Measurements from ENCODE around the gene UMAD1. TPM values are rescaled to one million over a fixed set of nuclear protein-coding genes. Genes with fewer than 3 reads are reported as not detected.

Gene UMAD1
- total and polyA plus RNA-seq, 2 of the 4 experiments (the other 2 are of a cell fraction), result 5.2 to 8.4 TPM

DNA sequence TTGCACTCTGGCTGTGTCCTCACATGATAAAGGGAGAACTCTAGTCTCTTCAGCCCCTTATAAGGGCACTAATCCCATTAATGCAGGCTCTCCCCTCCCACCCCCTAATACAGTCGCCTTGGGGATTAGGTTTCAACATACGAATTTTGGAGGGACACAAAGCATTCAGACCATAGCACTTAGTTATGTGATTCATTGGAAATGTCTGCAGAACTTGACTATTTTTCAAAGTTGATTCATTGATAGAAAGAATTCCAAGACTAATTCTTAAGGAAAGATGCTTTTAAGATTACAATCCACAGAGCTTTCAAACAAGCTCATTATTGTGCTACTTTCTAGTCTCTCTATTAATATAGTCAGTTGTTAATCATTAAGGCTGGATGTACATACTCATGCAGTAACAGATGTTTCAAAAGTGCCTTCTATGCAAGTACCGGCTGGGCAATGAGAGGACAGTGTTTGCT is 163.2 kb downstream of the UMAD1 start:
- TF ChIP-seq, protein P1, sequence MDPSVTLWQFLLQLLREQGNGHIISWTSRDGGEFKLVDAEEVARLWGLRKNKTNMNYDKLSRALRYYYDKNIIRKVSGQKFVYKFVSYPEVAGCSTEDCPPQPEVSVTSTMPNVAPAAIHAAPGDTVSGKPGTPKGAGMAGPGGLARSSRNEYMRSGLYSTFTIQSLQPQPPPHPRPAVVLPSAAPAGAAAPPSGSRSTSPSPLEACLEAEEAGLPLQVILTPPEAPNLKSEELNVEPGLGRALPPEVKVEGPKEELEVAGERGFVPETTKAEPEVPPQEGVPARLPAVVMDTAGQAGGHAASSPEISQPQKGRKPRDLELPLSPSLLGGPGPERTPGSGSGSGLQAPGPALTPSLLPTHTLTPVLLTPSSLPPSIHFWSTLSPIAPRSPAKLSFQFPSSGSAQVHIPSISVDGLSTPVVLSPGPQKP (IDR thresholded peaks at IDR 0.05; ENCODE audit: borderline replicate concordance, low read depth, low read length), result no peak
- TF ChIP-seq RCOR1 (IDR thresholded peaks at IDR 0.05; ENCODE audit: insufficient replicate concordance, low read length) (no peak), POLR2A (IDR thresholded peaks at IDR 0.05; ENCODE audit: low read depth, low read length) (no peak), NFE2L2 (IDR thresholded peaks at IDR 0.05; ENCODE audit: low read depth, low read length) (no peak), MAFK (IDR thresholded peaks at IDR 0.05; ENCODE audit: low read depth, low read length) (no peak), BHLHE40 (IDR thresholded peaks at IDR 0.05; ENCODE audit: low read depth, low read length) (no peak), RAD21 (IDR thresholded peaks at IDR 0.05; ENCODE audit: low read length) (no peak), CHD1 (IDR thresholded peaks at IDR 0.05; ENCODE audit: low read depth, low read length) (no peak), CEBPB (IDR thresholded peaks at IDR 0.05; ENCODE audit: low read depth, low read length) (no peak), RFX5 (IDR thresholded peaks at IDR 0.05; ENCODE audit: low read depth, low read length) (no peak), MXI1 (IDR thresholded peaks at IDR 0.05; ENCODE audit: borderline replicate concordance, low read depth, low read length) (no peak), SMC3 (IDR thresholded peaks at IDR 0.05; ENCODE audit: low read depth, low read length) (no peak), CTCF (conservative IDR thresholded peaks at IDR 0.05; ENCODE audit: low read depth, low read length) (no peak)
- TF ChIP-seq, protein P2, sequence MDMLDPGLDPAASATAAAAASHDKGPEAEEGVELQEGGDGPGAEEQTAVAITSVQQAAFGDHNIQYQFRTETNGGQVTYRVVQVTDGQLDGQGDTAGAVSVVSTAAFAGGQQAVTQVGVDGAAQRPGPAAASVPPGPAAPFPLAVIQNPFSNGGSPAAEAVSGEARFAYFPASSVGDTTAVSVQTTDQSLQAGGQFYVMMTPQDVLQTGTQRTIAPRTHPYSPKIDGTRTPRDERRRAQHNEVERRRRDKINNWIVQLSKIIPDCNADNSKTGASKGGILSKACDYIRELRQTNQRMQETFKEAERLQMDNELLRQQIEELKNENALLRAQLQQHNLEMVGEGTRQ (IDR thresholded peaks at IDR 0.05; ENCODE audit: low read depth, low read length), result no peak
- no peak overlapping the region for H3K4me2 ChIP-seq (ENCODE audit: low read depth, low read length)
- no peak overlapping the region for H2BK120ac ChIP-seq (ENCODE audit: low read depth, low read length)
- no peaks in the 10 kb centered on the region for H3K36me3 ChIP-seq (ENCODE audit: control insufficient read depth, insufficient read depth, low read length)
- no peak overlapping the region for H4K5ac ChIP-seq (ENCODE audit: low read depth, low read length)
- no peak overlapping the region for H3K14ac ChIP-seq (replicated peaks; ENCODE audit: low read depth, low read length)
- H4K8ac ChIP-seq (ENCODE audit: low read depth in 2 of 2, low read length in 2 of 2), result no peak overlapping the region
- in situ Hi-C loops (cut with MboI; ENCODE audit: low sequenced_read_pairs) (no loop called here), dilution Hi-C loops (cut with HindIII; ENCODE audit: low sequenced_read_pairs, unreplicated experiment) (no loop called here), intact Hi-C loops (cut with micrococcal nuclease) (no loop called here)
- H3K27me3 ChIP-seq (ENCODE audit: control insufficient read depth, insufficient read depth, low read length), result no peaks in the 10 kb centered on the region
- peaks cover 3% of the 10 kb centered on the region; the same call in 1 of the 2 replicates for H3K4me1 ChIP-seq (ENCODE audit: control insufficient read depth, insufficient read depth, low read length)
- ATAC-seq (ENCODE audit: low read depth) (no peak), DNase-seq (no peak)
- no CpG with 5 or more reads among the region's 3 CpGs for WGBS, 2 experiments (ENCODE audit: extremely low coverage in 2 of 2, insufficient read length in 1 of 2)
- H4K91ac ChIP-seq (ENCODE audit: insufficient read depth, low read depth, low read length), result no peak overlapping the region
- BruUV-seq (replicated peaks), result no TSS peak
- H3K9ac ChIP-seq (ENCODE audit: low read depth, low read length), result no peak overlapping the region
- no peak overlapping the region for H2AFZ ChIP-seq (replicated peaks; ENCODE audit: low read length, poor library complexity)
- no peak overlapping the region for H2BK15ac ChIP-seq (ENCODE audit: low read depth, low read length)
- H3K4ac ChIP-seq (ENCODE audit: low read depth, low read length), result no peak overlapping the region
- H2BK5ac ChIP-seq (ENCODE audit: low read depth, low read length, poor library complexity, severe bottlenecking), result no peak overlapping the region
- H3K27ac ChIP-seq (ENCODE audit: insufficient read depth, low read length), result no peak overlapping the region
- no peak overlapping the region for H3K23ac ChIP-seq (ENCODE audit: low read depth, low read length)
- H3K4me3 ChIP-seq (ENCODE audit: insufficient read depth, low read depth, low read length), result no peak overlapping the region
- no peaks in the 10 kb centered on the region for H3K9me3 ChIP-seq (ENCODE audit: control insufficient read depth, insufficient read depth, low read length)
- no peaks in the 10 kb centered on the region for H3K79me1 ChIP-seq (ENCODE audit: low read depth in 1 of 2, low read length in 2 of 2)
- no peak overlapping the region for H3K56ac ChIP-seq (ENCODE audit: extremely low read depth, insufficient read depth, low read length)
- no peak overlapping the region for H2AK9ac ChIP-seq (replicated peaks; ENCODE audit: low read depth, low read length, poor library complexity)
- CTCF ChIA-PET, result no interaction called here
- H4K20me1 ChIP-seq (ENCODE audit: insufficient read depth, low read length), result no peaks in the 10 kb centered on the region
- H3K9me1 ChIP-seq (ENCODE audit: insufficient read depth, low read length), result peaks cover 4% of the 10 kb centered on the region
- H3K18ac ChIP-seq (ENCODE audit: low read depth, low read length), result no peak overlapping the region
- H2AK5ac ChIP-seq (ENCODE audit: low read depth, low read length), result no peak overlapping the region
- POLR2A ChIA-PET (ENCODE audit: unreplicated experiment), result no interaction called here
- H2BK20ac ChIP-seq (ENCODE audit: low read depth, low read length), result no peak overlapping the region
